Brain microvascular endothelial cell (primary cell): Measurements from ENCODE around the gene SUPV3L1.

Source experiments
- DNase-seq: peaks from one replicate; pipeline ENCODE4 v3.0.0-alpha.2; 2020
- H3K27ac ChIP-seq: fragments of 250-450 bp; sonication (Bioruptor Pico); 2 replicates; pipeline ENCODE4 v1.5.1; 2020; ENCODE audit warnings: mild to moderate bottlenecking, moderate library complexity
- H3K27me3 ChIP-seq: fragments of 250-450 bp; sonication (Bioruptor Pico); replicated peaks from 2 replicates; pipeline ENCODE4 v1.5.1; 2020; ENCODE audit warnings: mild to moderate bottlenecking
- H3K36me3 ChIP-seq: fragments of 250-450 bp; sonication (Bioruptor Pico); replicated peaks from 2 replicates; pipeline ENCODE4 v1.5.1; 2020; ENCODE audit warnings: mild to moderate bottlenecking
- H3K4me3 ChIP-seq: 2 replicates; pipeline ENCODE4 v1.5.1; 2011; ENCODE audit warnings: low read depth, mild to moderate bottlenecking, control low read depth, low read length, moderate library complexity
- CTCF ChIP-seq: IDR thresholded peaks from 2 replicates; pipeline ENCODE4 v1.5.1; 2011; ENCODE audit warnings: low read depth, mild to moderate bottlenecking, moderate library complexity, low read length, control low read depth, inconsistent platforms; ENCODE audit errors: missing control alignments
- in situ Hi-C: cut with HindIII; loops from 2 replicates; pipeline ENCODE4 v1.10.0; 2017; ENCODE audit warnings: low sequenced_read_pairs, low pct_ligation_motif_present

SUPV3L1 gene

DNA sequence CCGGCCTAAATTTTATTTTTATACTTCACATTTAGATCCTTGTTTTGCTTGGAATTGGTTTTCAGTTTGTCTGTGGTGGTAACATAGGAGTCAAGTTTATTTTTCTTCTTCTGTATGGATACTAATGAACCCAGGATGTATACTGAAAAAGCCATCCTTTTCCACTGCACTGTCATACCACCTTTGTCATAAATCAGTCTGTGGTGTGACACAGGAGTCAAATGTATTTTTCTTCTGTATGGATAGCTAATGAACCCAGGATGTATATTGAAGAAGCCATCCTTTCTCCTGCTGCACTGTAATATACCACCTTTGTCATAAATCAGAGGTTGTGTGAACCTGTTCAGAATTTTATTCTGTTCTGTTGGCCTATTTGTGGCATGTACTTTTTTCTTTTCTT lies 34.7 kb upstream of the SUPV3L1 start:
- no peak for TF ChIP-seq CTCF
- DNase-seq = no peak
- in situ Hi-C loops = no loop called here
- no peaks in the 10 kb centered on the region for H3K36me3 ChIP-seq
- no peak overlapping the region for H3K4me3 ChIP-seq
- no peak overlapping the region for H3K27ac ChIP-seq
- H3K27me3 ChIP-seq = no peaks in the 10 kb centered on the region

GRCh38 chr10:69145864-69146263 lies 34.2 kb upstream of the SUPV3L1 start:
- H3K4me3 ChIP-seq = no peak overlapping the region
- no peaks in the 10 kb centered on the region for H3K27me3 ChIP-seq
- H3K27ac ChIP-seq = no peak overlapping the region
- in situ Hi-C loops = no loop called here
- no peaks in the 10 kb centered on the region for H3K36me3 ChIP-seq
- DNase-seq = no peak
- TF ChIP-seq CTCF = no peak

DNA sequence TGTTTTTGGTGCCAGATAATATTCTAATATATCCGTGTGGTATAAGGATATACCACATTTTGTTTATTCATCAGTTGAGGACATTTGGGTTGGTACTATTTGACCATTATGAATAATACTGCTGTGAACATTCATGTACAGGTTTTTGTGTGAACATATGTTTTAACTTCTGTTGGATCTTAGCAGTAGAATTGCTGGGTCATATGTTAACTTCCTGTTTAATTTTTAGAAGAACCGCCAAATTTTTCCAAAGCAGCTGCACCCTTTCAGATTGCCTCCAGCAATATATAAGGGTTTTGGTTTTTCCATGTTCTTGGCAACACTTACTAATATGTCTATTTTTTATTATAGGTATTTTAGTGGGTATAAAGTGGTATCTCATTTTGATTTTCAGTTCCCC lies 33.3 kb upstream of the SUPV3L1 start:
- H3K27ac ChIP-seq = no peak overlapping the region

GRCh38 chr10:69151984-69152383 lies 28.1 kb upstream of the SUPV3L1 start:
- DNase-seq = no peak
- Histone ChIP-seq H3K27me3 (no peaks in the 10 kb centered on the region), H3K36me3 (no peaks in the 10 kb centered on the region), H3K4me3 (no peak overlapping the region), H3K27ac (no peak overlapping the region)
- no peak for TF ChIP-seq CTCF
- in situ Hi-C loops = no loop called here

More for the DNA sequence above, 33.3 kb upstream of the SUPV3L1 start:
- no peak for TF ChIP-seq CTCF
- Histone ChIP-seq H3K27me3 (no peaks in the 10 kb centered on the region), H3K36me3 (no peaks in the 10 kb centered on the region), H3K4me3 (no peak overlapping the region)
- DNase-seq = no peak
- in situ Hi-C loops = no loop called here

DNA sequence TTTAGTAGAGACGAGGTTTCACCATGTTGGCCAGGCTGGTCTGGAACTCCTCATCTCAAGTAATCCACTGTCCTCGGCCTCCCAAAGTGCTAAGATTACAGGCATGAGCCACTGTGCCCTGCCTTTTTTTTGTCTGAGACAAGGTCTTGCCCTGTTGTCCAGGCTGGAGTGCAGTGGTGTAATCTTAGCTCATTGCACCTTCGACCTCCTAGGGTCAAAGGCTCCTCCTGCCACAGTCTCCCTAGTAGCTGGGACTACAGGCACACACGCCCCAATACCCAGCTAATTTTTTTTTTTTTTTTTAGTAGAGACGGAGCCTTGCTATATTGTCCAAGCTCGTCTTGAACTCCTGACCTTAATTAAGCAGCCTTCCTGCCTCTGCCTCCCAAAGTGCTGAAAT lies 26.8 kb upstream of the SUPV3L1 start:
- DNase-seq = no peak
- no peaks in the 10 kb centered on the region for H3K27me3 ChIP-seq
- in situ Hi-C loops = no loop called here
- peaks cover 4% of the 10 kb centered on the region for H3K36me3 ChIP-seq
- no peak overlapping the region for H3K27ac ChIP-seq
- TF ChIP-seq CTCF = no peak
- H3K4me3 ChIP-seq = no peak overlapping the region

- Histone ChIP-seq H3K27ac (peak overlapping the region; percentile 42), H3K36me3 (peaks cover 10% of the 10 kb centered on the region)
- no peak for TF ChIP-seq CTCF
Measured at GRCh38 chr10:69160809-69161241, 19.2 kb upstream of the SUPV3L1 start.

More at GRCh38 chr10:69160809-69161241, 19.2 kb upstream of the SUPV3L1 start:
- Histone ChIP-seq H3K27me3 (no peaks in the 10 kb centered on the region), H3K4me3 (no peak overlapping the region)
- in situ Hi-C loops = no loop called here
- peak; percentile 41 for DNase-seq
